ENCODE measurements around the gene GTF2F1. TPM values are rescaled to one million over a fixed set of nuclear protein-coding genes. Genes with fewer than 3 reads are reported as not detected.
"Not testable (repeated sequence)": the region's sequence is repeated elsewhere in the genome, so short reads cannot be mapped to it uniquely, and the experiment has no call there.

GTF2F1 gene
- total RNA-seq (2012; rRNA removed): 39.5 and 42.4 TPM in 2 replicates

GRCh38 chr19:6393074-6393982, at the start of gene GTF2F1:
TSS of gene GTF2F1 (minus strand) at chr19:6393164. CDS start at chr19:6392995, 169 bp downstream.
- H3K27me3 ChIP-seq (ENCODE audit: control insufficient read depth, insufficient read depth, low read length): no peaks in the 10 kb centered on the region
- H3K4me1 ChIP-seq (ENCODE audit: control insufficient read depth, insufficient read depth, low read length): peaks cover 13% of the 10 kb centered on the region
- peak within 1 kb of the TSS; percentile 93 for H3K9ac ChIP-seq (ENCODE audit: low read depth, low read length)
- peaks cover 14% of the 10 kb centered on the region for H3K36me3 ChIP-seq (ENCODE audit: insufficient read depth, low read length)
- H3K9me3 ChIP-seq (replicated peaks; ENCODE audit: low read length): no peaks in the 10 kb centered on the region
- H3K4me2 ChIP-seq (ENCODE audit: low read length): peak within 1 kb of the TSS; percentile 92
- H3K4me3 ChIP-seq (ENCODE audit: low read length): peak within 1 kb of the TSS; percentile 72

- Histone ChIP-seq H3K27me3 (ENCODE audit: control insufficient read depth, insufficient read depth, low read length) (no peaks in the 10 kb centered on the region), H3K36me3 (ENCODE audit: insufficient read depth, low read length) (no peaks in the 10 kb centered on the region), H3K4me1 (ENCODE audit: control insufficient read depth, insufficient read depth, low read length) (no peaks in the 10 kb centered on the region), H3K9me3 (replicated peaks; ENCODE audit: low read length) (no peaks in the 10 kb centered on the region), H3K9ac (ENCODE audit: low read depth, low read length) (no peak overlapping the region), H3K4me2 (ENCODE audit: low read length) (no peak overlapping the region), H3K4me3 (ENCODE audit: low read length) (no peak overlapping the region)
Measured at GRCh38 chr19:6442087-6442688, 49.2 kb upstream of the GTF2F1 start.

GRCh38 chr19:6440905-6441304, 47.9 kb upstream of the GTF2F1 start:
- Histone ChIP-seq H3K36me3 (ENCODE audit: insufficient read depth, low read length) (no peaks in the 10 kb centered on the region), H3K4me3 (ENCODE audit: low read length) (no peak overlapping the region), H3K27me3 (ENCODE audit: control insufficient read depth, insufficient read depth, low read length) (no peaks in the 10 kb centered on the region), H3K4me2 (ENCODE audit: low read length) (no peak overlapping the region), H3K4me1 (ENCODE audit: control insufficient read depth, insufficient read depth, low read length) (no peaks in the 10 kb centered on the region), H3K9me3 (replicated peaks; ENCODE audit: low read length) (no peaks in the 10 kb centered on the region), H3K9ac (ENCODE audit: low read depth, low read length) (no peak overlapping the region)

GRCh38 chr19:6439743-6440142, 46.8 kb upstream of the GTF2F1 start:
- Histone ChIP-seq H3K9me3 (replicated peaks; ENCODE audit: low read length) (no peaks in the 10 kb centered on the region), H3K4me2 (ENCODE audit: low read length) (no peak overlapping the region), H3K4me1 (ENCODE audit: control insufficient read depth, insufficient read depth, low read length) (no peaks in the 10 kb centered on the region), H3K27me3 (ENCODE audit: control insufficient read depth, insufficient read depth, low read length) (no peaks in the 10 kb centered on the region), H3K4me3 (ENCODE audit: low read length) (no peak overlapping the region), H3K9ac (ENCODE audit: low read depth, low read length) (no peak overlapping the region), H3K36me3 (ENCODE audit: insufficient read depth, low read length) (no peaks in the 10 kb centered on the region)

- Histone ChIP-seq H3K4me2 (ENCODE audit: low read length) (no peak within 1 kb of the TSS), H3K4me1 (ENCODE audit: control insufficient read depth, insufficient read depth, low read length) (no peaks in the 10 kb centered on the region), H3K9me3 (replicated peaks; ENCODE audit: low read length) (no peaks in the 10 kb centered on the region), H3K36me3 (ENCODE audit: insufficient read depth, low read length) (no peaks in the 10 kb centered on the region), H3K27me3 (ENCODE audit: control insufficient read depth, insufficient read depth, low read length) (peaks cover 4% of the 10 kb centered on the region), H3K9ac (ENCODE audit: low read depth, low read length) (no peak within 1 kb of the TSS), H3K4me3 (ENCODE audit: low read length) (no peak within 1 kb of the TSS)
Measured at GRCh38 chr19:6433663-6434062, 40.7 kb upstream of the GTF2F1 start, which contains the start of gene SLC25A41. TSS of gene SLC25A41 (minus strand) at chr19:6433763. CDS start at chr19:6433693, 70 bp downstream.

GRCh38 chr19:6433165-6433564, 40.2 kb upstream of the GTF2F1 start:
- Histone ChIP-seq H3K4me2 (ENCODE audit: low read length) (no peak overlapping the region), H3K9me3 (replicated peaks; ENCODE audit: low read length) (no peaks in the 10 kb centered on the region), H3K4me3 (ENCODE audit: low read length) (no peak overlapping the region), H3K9ac (ENCODE audit: low read depth, low read length) (no peak overlapping the region), H3K36me3 (ENCODE audit: insufficient read depth, low read length) (no peaks in the 10 kb centered on the region), H3K4me1 (ENCODE audit: control insufficient read depth, insufficient read depth, low read length) (no peaks in the 10 kb centered on the region), H3K27me3 (ENCODE audit: control insufficient read depth, insufficient read depth, low read length) (peaks cover 4% of the 10 kb centered on the region)

GRCh38 chr19:6431891-6432290, 38.9 kb upstream of the GTF2F1 start:
- Histone ChIP-seq H3K4me2 (ENCODE audit: low read length) (no peak overlapping the region), H3K27me3 (ENCODE audit: control insufficient read depth, insufficient read depth, low read length) (peaks cover 4% of the 10 kb centered on the region), H3K9ac (ENCODE audit: low read depth, low read length) (no peak overlapping the region), H3K36me3 (ENCODE audit: insufficient read depth, low read length) (no peaks in the 10 kb centered on the region), H3K4me3 (ENCODE audit: low read length) (no peak overlapping the region), H3K9me3 (replicated peaks; ENCODE audit: low read length) (no peaks in the 10 kb centered on the region), H3K4me1 (ENCODE audit: control insufficient read depth, insufficient read depth, low read length) (no peaks in the 10 kb centered on the region)

GRCh38 chr19:6429419-6430221, 36.7 kb upstream of the GTF2F1 start:
- no peak overlapping the region for H3K9ac ChIP-seq (ENCODE audit: low read depth, low read length)
- no peak overlapping the region for H3K4me3 ChIP-seq (ENCODE audit: low read length)
- no peaks in the 10 kb centered on the region for H3K36me3 ChIP-seq (ENCODE audit: insufficient read depth, low read length)

GRCh38 chr19:6428692-6429418, 35.9 kb upstream of the GTF2F1 start:
- not testable (repeated sequence) for H3K27me3 ChIP-seq (ENCODE audit: control insufficient read depth, insufficient read depth, low read length); H3K4me3 ChIP-seq (ENCODE audit: low read length); H3K4me2 ChIP-seq (ENCODE audit: low read length); H3K36me3 ChIP-seq (ENCODE audit: insufficient read depth, low read length); H3K4me1 ChIP-seq (ENCODE audit: control insufficient read depth, insufficient read depth, low read length); H3K9ac ChIP-seq (ENCODE audit: low read depth, low read length); H3K9me3 ChIP-seq (replicated peaks; ENCODE audit: low read length)

More at GRCh38 chr19:6429419-6430221, 36.7 kb upstream of the GTF2F1 start:
- peaks cover 6% of the 10 kb centered on the region for H3K4me1 ChIP-seq (ENCODE audit: control insufficient read depth, insufficient read depth, low read length)
- no peaks in the 10 kb centered on the region for H3K9me3 ChIP-seq (replicated peaks; ENCODE audit: low read length)
- H3K4me2 ChIP-seq (ENCODE audit: low read length): no peak overlapping the region
- H3K27me3 ChIP-seq (ENCODE audit: control insufficient read depth, insufficient read depth, low read length): peaks cover 4% of the 10 kb centered on the region

GRCh38 chr19:6427131-6427530, 34.2 kb upstream of the GTF2F1 start:
- Histone ChIP-seq H3K4me3 (ENCODE audit: low read length) (no peak overlapping the region), H3K4me2 (ENCODE audit: low read length) (no peak overlapping the region), H3K4me1 (ENCODE audit: control insufficient read depth, insufficient read depth, low read length) (peaks cover 19% of the 10 kb centered on the region), H3K36me3 (ENCODE audit: insufficient read depth, low read length) (no peaks in the 10 kb centered on the region), H3K9me3 (replicated peaks; ENCODE audit: low read length) (no peaks in the 10 kb centered on the region), H3K9ac (ENCODE audit: low read depth, low read length) (no peak overlapping the region), H3K27me3 (ENCODE audit: control insufficient read depth, insufficient read depth, low read length) (peaks cover 4% of the 10 kb centered on the region)

Measured in skeletal muscle satellite cell (primary cell).